ENCODE measurements around the gene FLT1.

DNA sequence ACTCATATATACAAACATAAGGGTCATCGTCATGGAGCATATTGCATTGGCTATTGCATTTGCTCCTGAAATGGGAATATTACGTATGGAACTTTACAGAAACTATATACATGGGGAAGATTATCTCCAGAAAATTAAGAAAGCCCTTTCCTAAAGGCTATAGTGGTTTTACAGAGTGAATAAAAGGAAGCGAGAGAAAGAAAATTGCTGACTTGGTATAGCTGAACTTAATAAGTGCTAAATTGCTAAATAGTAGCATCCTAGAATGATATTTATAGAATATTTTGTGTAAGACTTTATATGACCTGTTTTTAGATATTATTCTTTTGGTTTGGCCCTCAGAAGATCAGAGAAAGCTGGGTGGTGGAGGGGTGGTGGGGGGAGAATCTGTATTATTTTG, 114.6 kb downstream of the FLT1 start:
- TF ChIP-seq, protein P1, sequence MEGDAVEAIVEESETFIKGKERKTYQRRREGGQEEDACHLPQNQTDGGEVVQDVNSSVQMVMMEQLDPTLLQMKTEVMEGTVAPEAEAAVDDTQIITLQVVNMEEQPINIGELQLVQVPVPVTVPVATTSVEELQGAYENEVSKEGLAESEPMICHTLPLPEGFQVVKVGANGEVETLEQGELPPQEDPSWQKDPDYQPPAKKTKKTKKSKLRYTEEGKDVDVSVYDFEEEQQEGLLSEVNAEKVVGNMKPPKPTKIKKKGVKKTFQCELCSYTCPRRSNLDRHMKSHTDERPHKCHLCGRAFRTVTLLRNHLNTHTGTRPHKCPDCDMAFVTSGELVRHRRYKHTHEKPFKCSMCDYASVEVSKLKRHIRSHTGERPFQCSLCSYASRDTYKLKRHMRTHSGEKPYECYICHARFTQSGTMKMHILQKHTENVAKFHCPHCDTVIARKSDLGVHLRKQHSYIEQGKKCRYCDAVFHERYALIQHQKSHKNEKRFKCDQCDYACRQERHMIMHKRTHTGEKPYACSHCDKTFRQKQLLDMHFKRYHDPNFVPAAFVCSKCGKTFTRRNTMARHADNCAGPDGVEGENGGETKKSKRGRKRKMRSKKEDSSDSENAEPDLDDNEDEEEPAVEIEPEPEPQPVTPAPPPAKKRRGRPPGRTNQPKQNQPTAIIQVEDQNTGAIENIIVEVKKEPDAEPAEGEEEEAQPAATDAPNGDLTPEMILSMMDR (conservative IDR thresholded peaks at IDR 0.05; ENCODE audit: low read length), result no peak
- TF ChIP-seq EZH2phosphoT487 (IDR thresholded peaks at IDR 0.05; ENCODE audit: borderline replicate concordance, low read depth, low read length), result no peak

Measured in OCI-LY7 (cell line).